Brain microvascular endothelial cell (primary cell): ENCODE data around the gene SLF1.

ENCODE experiments used
- DNase-seq: peaks from one replicate; pipeline ENCODE4 v3.0.0-alpha.2; 2020
- H3K27ac ChIP-seq: fragments of 250-450 bp; sonication (Bioruptor Pico); 2 replicates; pipeline ENCODE4 v1.5.1; 2020; ENCODE audit warnings: mild to moderate bottlenecking, moderate library complexity
- H3K27me3 ChIP-seq: fragments of 250-450 bp; sonication (Bioruptor Pico); replicated peaks from 2 replicates; pipeline ENCODE4 v1.5.1; 2020; ENCODE audit warnings: mild to moderate bottlenecking
- H3K36me3 ChIP-seq: fragments of 250-450 bp; sonication (Bioruptor Pico); replicated peaks from 2 replicates; pipeline ENCODE4 v1.5.1; 2020; ENCODE audit warnings: mild to moderate bottlenecking
- H3K4me3 ChIP-seq: 2 replicates; pipeline ENCODE4 v1.5.1; 2011; ENCODE audit warnings: low read depth, mild to moderate bottlenecking, control low read depth, low read length, moderate library complexity
- CTCF ChIP-seq: IDR thresholded peaks from 2 replicates; pipeline ENCODE4 v1.5.1; 2011; ENCODE audit warnings: low read depth, mild to moderate bottlenecking, moderate library complexity, low read length, control low read depth, inconsistent platforms; ENCODE audit errors: missing control alignments
- in situ Hi-C: cut with HindIII; loops from 2 replicates; pipeline ENCODE4 v1.10.0; 2017; ENCODE audit warnings: low sequenced_read_pairs, low pct_ligation_motif_present

Gene SLF1

GRCh38 chr5:94745786-94746730 is 127.6 kb downstream of the SLF1 start:
- Histone ChIP-seq H3K27me3 (no peaks in the 10 kb centered on the region), H3K36me3 (no peaks in the 10 kb centered on the region), H3K4me3 (no peak overlapping the region), H3K27ac (no peak overlapping the region)
- no peak for TF ChIP-seq CTCF
- in situ Hi-C loops: no loop called here
- peak; percentile 25 for DNase-seq

GRCh38 chr5:94746731-94747124 is 128.3 kb downstream of the SLF1 start:
- in situ Hi-C loops: no loop called here
- DNase-seq: peak; percentile 31
- no peak for TF ChIP-seq CTCF
- Histone ChIP-seq H3K27me3 (no peaks in the 10 kb centered on the region), H3K4me3 (no peak overlapping the region), H3K27ac (no peak overlapping the region), H3K36me3 (no peaks in the 10 kb centered on the region)
